ENCODE data around the gene MRPL10. TPM values are rescaled to one million over a fixed set of nuclear protein-coding genes. Genes with fewer than 3 reads are reported as not detected.
A peak's percentile ranks its signal among the peaks of the same experiment; 100 is the strongest.

Gene MRPL10
- 10 to 100 TPM; 70.0 to 75.2 TPM for total RNA-seq

GRCh38 chr17:47831003-47831933 is at the start of gene MRPL10, which contains the start of gene LRRC46:
Gene MRPL10 (minus strand): TSS chr17:47831541. CDS start chr17:47831511, 30 bp downstream.
Gene LRRC46 (plus strand): TSS chr17:47831670. CDS start chr17:47831990, 320 bp downstream.
- Mint-ChIP-seq H3K4me1 (peaks cover 24% of the 10 kb centered on the region), H3K4me3 (peak within 1 kb of the TSS; percentile 96), H3K27ac (peak within 1 kb of the TSS; percentile 84), H3K36me3 (peaks cover 12% of the 10 kb centered on the region), H3K9me3 (no peaks in the 10 kb centered on the region), H3K27me3 (peaks cover 3% of the 10 kb centered on the region)
- DNase-seq = peak; percentile 94

DNA sequence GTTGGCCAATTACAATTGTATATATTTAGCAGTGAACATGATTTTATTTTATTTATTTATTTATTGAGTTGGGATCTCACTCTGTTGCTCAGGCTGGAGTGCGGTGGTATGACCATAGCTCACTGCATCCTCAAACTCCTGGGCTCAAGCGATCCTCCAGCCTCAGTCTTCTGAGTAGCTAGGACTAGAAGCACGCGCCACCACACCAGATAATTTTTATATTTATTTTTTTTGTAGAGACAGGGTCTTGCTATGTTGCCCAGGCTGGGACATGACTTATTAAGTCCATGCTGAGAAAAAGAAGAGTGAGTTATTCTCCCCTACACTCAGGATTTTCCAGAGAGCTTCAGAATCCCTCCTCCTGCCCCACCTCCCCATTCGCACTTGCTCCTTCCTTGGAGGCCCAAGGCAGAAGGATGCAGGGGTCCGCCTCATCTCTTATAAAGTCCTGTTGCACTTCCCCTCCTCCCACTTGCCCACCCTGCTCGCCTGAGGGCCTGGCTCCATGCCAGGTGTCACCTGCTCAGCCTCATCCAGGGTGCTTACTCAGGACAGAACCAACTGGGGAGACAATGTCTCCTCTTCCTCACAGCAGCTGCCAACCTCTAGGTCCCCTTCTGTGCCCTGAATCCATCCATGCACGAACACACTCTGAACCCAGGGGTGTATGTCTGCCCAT is 48.6 kb upstream of the MRPL10 start:
- H3K36me3 Mint-ChIP-seq = no peaks in the 10 kb centered on the region
- H3K4me3 Mint-ChIP-seq = no peak overlapping the region
- H3K27me3 Mint-ChIP-seq = peaks cover 7% of the 10 kb centered on the region

DNA sequence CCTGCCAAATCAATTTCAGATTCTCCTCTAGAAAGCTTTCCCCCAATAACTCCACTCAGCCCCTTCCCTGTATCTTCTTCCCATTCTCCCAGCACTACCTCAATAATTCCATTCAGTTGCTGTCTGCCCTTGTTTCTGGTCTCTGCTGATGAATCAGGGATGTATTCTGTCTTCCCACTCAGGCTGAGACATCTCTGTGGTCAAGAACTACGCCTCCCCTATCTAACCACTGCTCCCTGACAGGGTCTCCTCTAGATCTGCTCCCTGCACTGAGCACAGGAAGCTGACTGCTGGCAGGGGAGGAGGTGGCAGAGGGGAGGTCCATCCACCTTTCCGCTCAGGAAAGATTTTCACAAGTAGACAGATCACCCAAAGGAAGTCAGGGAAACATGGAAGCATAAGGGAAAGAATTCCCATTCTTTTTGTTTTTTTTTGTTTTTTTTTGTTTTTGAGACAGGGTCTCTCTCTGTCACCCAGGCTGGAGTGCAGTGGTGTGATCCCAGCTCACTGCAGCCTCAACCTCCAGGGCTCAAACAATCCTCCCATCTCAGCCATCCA is 47.8 kb upstream of the MRPL10 start:
- DNase-seq = no peak
- H3K27me3 Mint-ChIP-seq = peaks cover 15% of the 10 kb centered on the region
- no peaks in the 10 kb centered on the region for H3K36me3 Mint-ChIP-seq
- H3K9me3 Mint-ChIP-seq = no peaks in the 10 kb centered on the region
- no peak overlapping the region for H3K4me3 Mint-ChIP-seq
- H3K4me1 Mint-ChIP-seq = peaks cover 8% of the 10 kb centered on the region
- H3K27ac Mint-ChIP-seq = no peak overlapping the region

More for the DNA sequence above, 48.6 kb upstream of the MRPL10 start:
- no peak for DNase-seq
- Mint-ChIP-seq H3K4me1 (peaks cover 13% of the 10 kb centered on the region), H3K9me3 (no peaks in the 10 kb centered on the region), H3K27ac (no peak overlapping the region)

- no peaks in the 10 kb centered on the region for H3K9me3 Mint-ChIP-seq
- H3K36me3 Mint-ChIP-seq = no peaks in the 10 kb centered on the region
- H3K27ac Mint-ChIP-seq = no peak overlapping the region
- no peak for DNase-seq
- H3K4me1 Mint-ChIP-seq = peaks cover 5% of the 10 kb centered on the region
- no peak overlapping the region for H3K4me3 Mint-ChIP-seq
- H3K27me3 Mint-ChIP-seq = peaks cover 22% of the 10 kb centered on the region
Measured at GRCh38 chr17:47878203-47879027, 47.1 kb upstream of the MRPL10 start.

DNA sequence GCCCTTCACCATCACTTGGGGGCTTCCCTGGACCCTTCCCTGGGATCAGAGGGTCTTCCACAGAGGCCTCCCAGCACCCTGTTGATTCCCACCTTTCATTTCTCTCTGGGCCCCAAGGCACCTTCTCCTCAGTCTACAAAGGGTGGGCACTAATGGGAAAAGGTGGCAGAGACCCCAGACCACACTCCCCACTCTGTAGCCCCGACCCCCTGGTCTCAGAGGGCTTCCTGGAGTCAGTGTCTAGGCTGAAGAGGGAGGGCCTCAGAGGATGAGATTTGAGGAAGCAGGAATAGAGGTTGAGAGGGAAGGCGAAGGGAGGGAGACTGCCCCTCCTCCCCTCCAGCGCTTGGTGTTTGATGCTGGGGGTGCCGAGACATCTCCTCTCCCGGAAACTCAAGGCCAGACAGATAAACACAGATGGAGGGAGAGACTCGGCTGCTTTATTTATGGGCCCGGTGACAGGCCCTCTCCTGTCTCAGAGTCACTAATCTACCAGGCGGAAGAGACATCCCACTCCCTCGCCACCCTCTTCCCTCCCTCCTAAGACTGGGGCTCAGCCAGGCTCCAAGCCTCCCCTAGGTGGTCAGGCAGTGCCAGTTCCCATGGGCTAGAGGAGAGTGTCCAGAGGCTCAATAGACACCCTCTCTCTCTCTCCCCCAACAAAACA is 46.2 kb upstream of the MRPL10 start:
- H3K27me3 Mint-ChIP-seq = peaks cover 29% of the 10 kb centered on the region
- no peak overlapping the region for H3K27ac Mint-ChIP-seq
- H3K36me3 Mint-ChIP-seq = no peaks in the 10 kb centered on the region
- no peak overlapping the region for H3K4me3 Mint-ChIP-seq
- no peak for DNase-seq
- H3K4me1 Mint-ChIP-seq = peaks cover 3% of the 10 kb centered on the region
- H3K9me3 Mint-ChIP-seq = no peaks in the 10 kb centered on the region

DNA sequence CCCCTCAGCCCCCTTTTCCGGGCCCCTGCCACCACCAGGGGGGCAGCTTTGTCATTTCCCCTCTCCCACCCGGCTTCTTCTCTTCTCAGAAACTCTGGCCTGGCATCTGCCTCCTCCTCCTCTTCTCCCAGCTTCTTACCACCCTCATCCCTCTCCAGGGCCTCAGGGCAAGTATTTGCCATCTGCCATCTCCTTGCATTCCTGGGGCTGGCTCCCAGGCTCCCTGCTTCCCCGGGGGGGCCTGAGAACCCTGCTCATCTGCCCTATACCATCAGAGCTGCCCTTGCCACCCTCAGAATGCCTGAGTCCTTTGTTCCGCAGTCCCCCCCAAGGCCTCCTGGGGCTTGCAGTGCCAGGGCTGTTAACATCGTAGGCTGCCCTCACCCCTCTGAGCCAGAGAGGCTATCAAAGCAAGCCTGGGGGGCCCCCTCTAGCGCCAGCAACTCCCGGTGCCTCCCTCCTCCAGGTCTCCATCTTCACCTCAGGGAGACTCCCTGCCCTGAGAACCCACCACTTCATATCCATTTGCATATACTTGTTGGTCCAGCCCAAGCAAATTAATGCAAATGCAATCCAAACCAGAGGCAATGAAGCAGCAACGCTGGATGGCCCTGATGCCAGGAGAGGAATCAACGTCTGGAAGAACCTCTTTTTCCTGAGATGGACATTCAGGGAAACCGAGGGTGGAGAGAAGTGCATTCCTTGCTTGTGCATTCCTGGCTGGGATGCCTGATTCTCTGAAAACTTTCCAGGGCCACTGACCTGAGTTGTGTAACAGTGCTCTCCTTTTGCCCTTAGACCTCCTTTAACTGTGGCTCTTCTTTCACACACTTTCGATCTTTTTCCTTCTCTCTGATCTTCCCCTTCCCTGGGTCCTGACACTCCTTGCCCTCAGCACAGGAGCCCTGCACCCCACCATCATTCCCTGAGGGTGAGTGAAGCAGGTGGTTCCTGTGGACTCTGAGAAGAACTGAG is 44.0 kb upstream of the MRPL10 start:
- H3K4me3 Mint-ChIP-seq = no peak overlapping the region
- DNase-seq = no peak
- no peak overlapping the region for H3K27ac Mint-ChIP-seq
- no peaks in the 10 kb centered on the region for H3K36me3 Mint-ChIP-seq
- H3K9me3 Mint-ChIP-seq = no peaks in the 10 kb centered on the region
- H3K4me1 Mint-ChIP-seq = peaks cover 3% of the 10 kb centered on the region
- H3K27me3 Mint-ChIP-seq = peaks cover 49% of the 10 kb centered on the region

GRCh38 chr17:47873200-47874090 is 42.1 kb upstream of the MRPL10 start:
- Mint-ChIP-seq H3K36me3 (no peaks in the 10 kb centered on the region), H3K4me3 (no peak overlapping the region), H3K27ac (no peak overlapping the region), H3K27me3 (peaks cover 55% of the 10 kb centered on the region), H3K9me3 (no peaks in the 10 kb centered on the region), H3K4me1 (no peaks in the 10 kb centered on the region)
- DNase-seq = no peak

DNA sequence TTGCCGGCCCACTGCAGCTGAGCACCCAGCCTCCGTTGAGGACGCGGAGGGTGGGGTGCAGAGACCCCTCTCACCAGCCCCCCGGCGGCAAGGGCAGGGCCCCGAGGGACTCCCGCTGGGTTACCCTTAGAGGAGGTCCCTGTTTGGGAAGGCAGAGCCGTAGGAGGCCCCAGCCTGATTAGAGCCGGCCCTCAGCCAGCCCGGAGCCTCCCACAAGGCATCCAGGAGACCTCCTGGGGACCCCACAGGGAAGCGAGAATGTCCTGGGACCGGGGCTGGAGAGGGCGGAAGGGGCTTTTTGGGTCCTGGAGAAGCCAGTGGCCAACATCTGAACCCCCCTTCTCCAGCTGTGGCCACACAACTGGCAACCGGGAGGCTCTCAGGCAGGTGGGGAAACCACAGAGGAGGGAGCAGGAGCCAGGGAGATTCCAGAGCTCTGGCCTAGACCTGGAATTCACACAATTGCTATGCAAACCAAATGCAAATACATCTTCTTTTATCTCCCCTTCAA is 41.4 kb upstream of the MRPL10 start:
- H3K9me3 Mint-ChIP-seq = no peaks in the 10 kb centered on the region
- no peak overlapping the region for H3K4me3 Mint-ChIP-seq
- H3K36me3 Mint-ChIP-seq = no peaks in the 10 kb centered on the region
- H3K27me3 Mint-ChIP-seq = peaks cover 55% of the 10 kb centered on the region
- H3K4me1 Mint-ChIP-seq = no peaks in the 10 kb centered on the region
- H3K27ac Mint-ChIP-seq = no peak overlapping the region
- DNase-seq = no peak

DNA sequence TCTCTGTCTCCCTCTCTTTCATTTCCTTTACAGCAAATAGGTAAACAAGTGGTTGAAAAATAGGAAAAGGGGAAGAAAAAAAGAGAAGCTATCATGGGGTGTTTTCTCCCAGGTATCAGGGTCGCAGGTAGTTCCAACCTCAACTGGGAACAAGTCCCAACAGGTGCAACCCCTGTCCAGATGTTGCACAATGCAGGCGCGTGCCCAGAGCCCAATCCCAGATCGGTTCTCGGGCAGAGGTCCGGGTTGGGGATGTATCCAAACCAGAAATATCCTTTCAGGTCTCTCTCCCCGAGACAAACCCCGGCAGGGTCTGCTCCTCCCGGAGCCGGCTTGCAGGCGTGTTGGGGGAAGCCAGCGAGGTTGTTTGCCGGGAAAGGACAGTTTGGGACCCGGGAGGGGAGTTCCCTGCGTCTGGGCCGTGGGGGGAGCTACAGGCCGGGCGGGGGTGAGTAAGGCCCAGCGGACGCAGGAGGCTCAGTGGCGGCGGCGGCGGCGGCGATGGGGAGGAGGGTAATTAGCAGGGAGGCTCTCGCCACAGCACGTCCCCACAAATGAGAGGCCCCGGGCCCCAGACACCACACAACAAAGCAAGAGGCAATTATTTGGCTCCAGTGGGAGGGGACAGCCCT is 40.8 kb upstream of the MRPL10 start:
- peaks cover 55% of the 10 kb centered on the region for H3K27me3 Mint-ChIP-seq
- H3K4me1 Mint-ChIP-seq = no peaks in the 10 kb centered on the region
- no peaks in the 10 kb centered on the region for H3K36me3 Mint-ChIP-seq
- H3K9me3 Mint-ChIP-seq = no peaks in the 10 kb centered on the region
- no peak for DNase-seq
- H3K27ac Mint-ChIP-seq = no peak overlapping the region
- H3K4me3 Mint-ChIP-seq = no peak overlapping the region

DNA sequence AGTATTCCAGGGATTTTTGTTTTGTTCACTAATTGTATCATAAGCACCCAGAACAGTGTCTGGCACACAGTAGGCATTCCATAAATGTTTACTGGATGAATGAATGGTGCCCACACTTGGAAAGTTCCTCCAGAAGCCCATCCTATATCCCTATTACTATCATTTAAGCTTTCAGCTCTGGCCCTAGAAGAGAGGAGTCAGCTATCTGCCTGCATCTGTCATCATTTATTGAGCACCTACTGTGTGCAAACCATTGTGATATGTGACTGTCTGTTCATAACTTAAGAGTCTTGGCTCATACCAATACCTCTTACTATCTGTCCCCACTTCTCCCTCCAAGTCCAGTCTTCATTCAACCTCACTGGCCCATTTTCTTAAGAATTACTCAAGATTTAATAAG is 39.7 kb upstream of the MRPL10 start:
- no peak for DNase-seq
- Mint-ChIP-seq H3K4me3 (no peak overlapping the region), H3K27ac (no peak overlapping the region), H3K36me3 (no peaks in the 10 kb centered on the region), H3K4me1 (no peaks in the 10 kb centered on the region), H3K9me3 (no peaks in the 10 kb centered on the region), H3K27me3 (peaks cover 59% of the 10 kb centered on the region)

- H3K9me3 Mint-ChIP-seq = no peaks in the 10 kb centered on the region
- H3K36me3 Mint-ChIP-seq = no peaks in the 10 kb centered on the region
- peaks cover 2% of the 10 kb centered on the region for H3K4me1 Mint-ChIP-seq
- H3K27me3 Mint-ChIP-seq = peaks cover 54% of the 10 kb centered on the region
- DNase-seq = no peak
- H3K27ac Mint-ChIP-seq = no peak overlapping the region
- no peak overlapping the region for H3K4me3 Mint-ChIP-seq
Measured at GRCh38 chr17:47870056-47870455, 38.7 kb upstream of the MRPL10 start.

GRCh38 chr17:47869114-47869513 is 37.8 kb upstream of the MRPL10 start:
- no peak overlapping the region for H3K4me3 Mint-ChIP-seq
- peaks cover 5% of the 10 kb centered on the region for H3K4me1 Mint-ChIP-seq
- no peak overlapping the region for H3K27ac Mint-ChIP-seq
- no peaks in the 10 kb centered on the region for H3K9me3 Mint-ChIP-seq
- H3K36me3 Mint-ChIP-seq = no peaks in the 10 kb centered on the region
- peaks cover 44% of the 10 kb centered on the region for H3K27me3 Mint-ChIP-seq
- no peak for DNase-seq

Measured in activated naive CD8-positive, alpha-beta T cell treated with anti-CD3 and anti-CD28 coated beads for 36 hours (primary cell).